Neural cell (in vitro differentiated cells): ENCODE data around the gene PNPLA1. TPM values are rescaled to one million over a fixed set of nuclear protein-coding genes. Genes with fewer than 3 reads are reported as not detected.

Experiments
- H2AFZ ChIP-seq: fragments of 200-600, 300-800 bp; sonication (generic), shearing (Covaris generic); 2 replicates; pipeline ENCODE4 v1.6.0; 2014; ENCODE audit warnings: low read depth, mild to moderate bottlenecking, antibody characterized with exemption, low read length, moderate library complexity
- H3F3A ChIP-seq: fragments of 200-600 bp; shearing (Covaris generic); 2 replicates; pipeline ENCODE4 v1.6.1; 2016; ENCODE audit warnings: mild to moderate bottlenecking, moderate library complexity, mixed read lengths, antibody characterized with exemption, low read length; ENCODE audit not compliant: insufficient read depth, poor library complexity, severe bottlenecking
- H3K27ac ChIP-seq: fragments of 200-600, 300-800 bp; sonication (generic), shearing (Covaris generic); 2 replicates; pipeline ENCODE4 v1.5.1; 2014; ENCODE audit warnings: mild to moderate bottlenecking, low read length, moderate library complexity
- H3K27me3 ChIP-seq: fragments of 300-800, 200-600 bp; sonication (generic), shearing (Covaris generic); 2 replicates; pipeline ENCODE4 v1.6.0; 2014; ENCODE audit warnings: mild to moderate bottlenecking, low read depth, low read length, moderate library complexity; ENCODE audit not compliant: insufficient read depth
- H3K36me3 ChIP-seq: fragments of 300-800, 200-600 bp; sonication (generic), shearing (Covaris generic); 2 replicates; pipeline ENCODE4 v1.5.1; 2014; ENCODE audit warnings: mild to moderate bottlenecking, antibody characterized with exemption, low read length, moderate library complexity; ENCODE audit not compliant: insufficient read depth
- H3K4me2 ChIP-seq: fragments of 300-800, 200-600 bp; sonication (generic), shearing (Covaris generic); 2 replicates; pipeline ENCODE4 v1.6.0; 2014; ENCODE audit warnings: mild to moderate bottlenecking, low read length
- H3K4me3 ChIP-seq: fragments of 300-800, 200-600 bp; sonication (generic), shearing (Covaris generic); 2 replicates; pipeline ENCODE4 v1.5.1; 2014; ENCODE audit warnings: mild to moderate bottlenecking, low read length, moderate library complexity
- H3K79me2 ChIP-seq: fragments of 200-600 bp; shearing (Covaris generic); replicated peaks from 2 replicates; pipeline ENCODE4 v1.6.0; 2014; ENCODE audit warnings: mild to moderate bottlenecking, low read length, moderate library complexity; ENCODE audit not compliant: insufficient read depth
- H3K9ac ChIP-seq: fragments of 300-800, 200-600 bp; sonication (generic), shearing (Covaris generic); 2 replicates; pipeline ENCODE4 v1.6.1; 2016; ENCODE audit warnings: mild to moderate bottlenecking, low read length, mixed read lengths
- H3K9me2 ChIP-seq: fragments of 200-600 bp; shearing (Covaris generic); 2 replicates; pipeline ENCODE4 v1.6.1; 2016; ENCODE audit warnings: mild to moderate bottlenecking, low read length, mixed read lengths; ENCODE audit not compliant: insufficient read depth
- H3K9me3 ChIP-seq: fragments of 200-600, 300-800 bp; sonication (generic), shearing (Covaris generic); 2 replicates; pipeline ENCODE4 v1.6.1; 2016; ENCODE audit warnings: mild to moderate bottlenecking, mixed run types, low read length, moderate library complexity, mixed read lengths
- H4K20me1 ChIP-seq: fragments of 200-600 bp; shearing (Covaris generic); 2 replicates; pipeline ENCODE4 v1.6.1; 2016; ENCODE audit warnings: mild to moderate bottlenecking, mixed run types; ENCODE audit not compliant: insufficient read depth
- CTCF ChIP-seq: fragments of 450-650 bp; IDR thresholded peaks from 2 replicates; pipeline ENCODE4 v1.5.1; 2014; ENCODE audit warnings: antibody characterized with exemption, mild to moderate bottlenecking, moderate library complexity; ENCODE audit not compliant: poor library complexity, severe bottlenecking
- EP300 ChIP-seq: fragments of 450-650 bp; conservative IDR thresholded peaks from 2 replicates; pipeline ENCODE4 v1.6.1; 2014; ENCODE audit warnings: antibody characterized with exemption, mild to moderate bottlenecking, moderate library complexity; ENCODE audit not compliant: poor library complexity, severe bottlenecking
- EZH2 ChIP-seq: fragments of 200-600, 300-800 bp; shearing (Covaris generic), sonication (generic); IDR thresholded peaks from 2 replicates; pipeline ENCODE4 v1.6.1; 2014; ENCODE audit warnings: antibody characterized with exemption, low read length, borderline replicate concordance, mild to moderate bottlenecking; ENCODE audit not compliant: insufficient read depth, poor library complexity, severe bottlenecking
- MXI1 ChIP-seq: fragments of 450-650 bp; conservative IDR thresholded peaks from 2 replicates; pipeline ENCODE4 v1.6.1; 2014; ENCODE audit warnings: antibody characterized with exemption, mild to moderate bottlenecking; ENCODE audit not compliant: poor library complexity, severe bottlenecking
- POLR2AphosphoS5 ChIP-seq: IDR thresholded peaks from 2 replicates; pipeline ENCODE4 v1.6.1; 2012
- RAD21 ChIP-seq: fragments of 450-650 bp; conservative IDR thresholded peaks from 2 replicates; pipeline ENCODE4 v1.6.1; 2014; ENCODE audit warnings: antibody characterized with exemption, mild to moderate bottlenecking, moderate library complexity
- SMC3 ChIP-seq: fragments of 450-650 bp; conservative IDR thresholded peaks from 2 replicates; pipeline ENCODE4 v1.6.1; 2014; ENCODE audit warnings: antibody characterized with exemption, mild to moderate bottlenecking, moderate library complexity; ENCODE audit not compliant: poor library complexity
- TAF1 ChIP-seq: IDR thresholded peaks from 2 replicates; pipeline ENCODE4 v1.6.1; 2012; ENCODE audit warnings: low read depth
- polyA plus RNA-seq: library from polyadenylated mRNA; depleted of rRNA; stranded (reverse); fragments of >200 nt; gene quantifications from 2 replicates; pipeline ENCODE4 v1.2.3, GENCODE V29; 2014
- TF ChIP-seq, protein P1 (sequence below): IDR thresholded peaks from 2 replicates; pipeline ENCODE4 v1.6.1; 2012; ENCODE audit warnings: borderline replicate concordance

PNPLA1 gene
- polyA plus RNA-seq, 1 donor from 2014 or later = not detected

- Histone ChIP-seq H3K79me2 (no peaks in the 10 kb centered on the region), H3K27me3 (no peaks in the 10 kb centered on the region), H3K4me2 (no peak overlapping the region), H3K9me2 (no peaks in the 10 kb centered on the region), H3K9me3 (no peaks in the 10 kb centered on the region), H3K27ac (no peak overlapping the region), H3K9ac (no peak overlapping the region), H2AFZ (no peak overlapping the region), H3F3A (no peaks in the 10 kb centered on the region), H3K4me3 (no peak overlapping the region), H4K20me1 (no peaks in the 10 kb centered on the region), H3K36me3 (peaks cover 10% of the 10 kb centered on the region)
- TF ChIP-seq EP300 = no peak
- no peak for TF ChIP-seq SMC3
- no peak for TF ChIP-seq MXI1
- TF ChIP-seq CTCF = no peak
- TF ChIP-seq EZH2 = no peak
- no peak for TF ChIP-seq TAF1
- no peak for TF ChIP-seq RAD21
- TF ChIP-seq, protein P1, sequence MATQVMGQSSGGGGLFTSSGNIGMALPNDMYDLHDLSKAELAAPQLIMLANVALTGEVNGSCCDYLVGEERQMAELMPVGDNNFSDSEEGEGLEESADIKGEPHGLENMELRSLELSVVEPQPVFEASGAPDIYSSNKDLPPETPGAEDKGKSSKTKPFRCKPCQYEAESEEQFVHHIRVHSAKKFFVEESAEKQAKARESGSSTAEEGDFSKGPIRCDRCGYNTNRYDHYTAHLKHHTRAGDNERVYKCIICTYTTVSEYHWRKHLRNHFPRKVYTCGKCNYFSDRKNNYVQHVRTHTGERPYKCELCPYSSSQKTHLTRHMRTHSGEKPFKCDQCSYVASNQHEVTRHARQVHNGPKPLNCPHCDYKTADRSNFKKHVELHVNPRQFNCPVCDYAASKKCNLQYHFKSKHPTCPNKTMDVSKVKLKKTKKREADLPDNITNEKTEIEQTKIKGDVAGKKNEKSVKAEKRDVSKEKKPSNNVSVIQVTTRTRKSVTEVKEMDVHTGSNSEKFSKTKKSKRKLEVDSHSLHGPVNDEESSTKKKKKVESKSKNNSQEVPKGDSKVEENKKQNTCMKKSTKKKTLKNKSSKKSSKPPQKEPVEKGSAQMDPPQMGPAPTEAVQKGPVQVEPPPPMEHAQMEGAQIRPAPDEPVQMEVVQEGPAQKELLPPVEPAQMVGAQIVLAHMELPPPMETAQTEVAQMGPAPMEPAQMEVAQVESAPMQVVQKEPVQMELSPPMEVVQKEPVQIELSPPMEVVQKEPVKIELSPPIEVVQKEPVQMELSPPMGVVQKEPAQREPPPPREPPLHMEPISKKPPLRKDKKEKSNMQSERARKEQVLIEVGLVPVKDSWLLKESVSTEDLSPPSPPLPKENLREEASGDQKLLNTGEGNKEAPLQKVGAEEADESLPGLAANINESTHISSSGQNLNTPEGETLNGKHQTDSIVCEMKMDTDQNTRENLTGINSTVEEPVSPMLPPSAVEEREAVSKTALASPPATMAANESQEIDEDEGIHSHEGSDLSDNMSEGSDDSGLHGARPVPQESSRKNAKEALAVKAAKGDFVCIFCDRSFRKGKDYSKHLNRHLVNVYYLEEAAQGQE = no peak
- TF ChIP-seq POLR2AphosphoS5 = no peak
Measured at GRCh38 chr6:36229223-36229622, 40.6 kb upstream of the PNPLA1 start.

DNA sequence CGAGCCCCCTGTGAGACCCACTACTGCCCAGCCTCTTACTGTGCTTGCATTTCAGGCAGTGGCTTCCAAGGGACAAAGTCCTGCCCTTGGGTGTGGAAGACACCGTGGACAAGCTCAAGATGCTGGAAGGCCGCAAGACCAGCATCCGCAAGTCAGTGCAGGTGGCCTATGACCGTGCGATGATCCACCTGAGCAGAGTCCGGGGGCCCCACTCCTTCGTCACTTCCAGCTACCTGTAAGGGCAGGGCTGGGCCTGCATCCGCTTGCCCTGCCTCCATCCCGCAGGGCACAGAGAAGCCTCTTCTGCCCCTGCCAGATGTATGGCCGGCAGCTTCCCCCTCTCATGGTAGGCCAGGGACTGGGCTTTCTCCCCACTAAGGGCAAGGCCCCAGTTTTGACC lies 39.5 kb upstream of the PNPLA1 start:
- H3F3A ChIP-seq = no peaks in the 10 kb centered on the region
- no peaks in the 10 kb centered on the region for H3K9me3 ChIP-seq
- H3K27ac ChIP-seq = no peak overlapping the region
- no peak overlapping the region for H3K9ac ChIP-seq
- TF ChIP-seq MXI1 (no peak), TAF1 (no peak), EZH2 (no peak), POLR2AphosphoS5 (no peak), EP300 (no peak), CTCF (no peak), RAD21 (no peak), SMC3 (no peak)
- TF ChIP-seq, protein P1 = no peak
- no peaks in the 10 kb centered on the region for H3K27me3 ChIP-seq
- no peak overlapping the region for H2AFZ ChIP-seq
- H3K4me3 ChIP-seq = no peak overlapping the region
- H3K9me2 ChIP-seq = no peaks in the 10 kb centered on the region
- peaks cover 5% of the 10 kb centered on the region for H3K36me3 ChIP-seq
- H4K20me1 ChIP-seq = no peaks in the 10 kb centered on the region
- no peak overlapping the region for H3K4me2 ChIP-seq
- no peaks in the 10 kb centered on the region for H3K79me2 ChIP-seq
